HL-60/S4 treated with retinoic acid at 250 ng/mL for 4 days and 3 days (cell line): ENCODE measurements around the gene ACACB.

Source experiments
- in situ Hi-C: fragments of 300-500 bp; cut with MboI; formaldehyde crosslinking; loops from 2 replicates; pipeline ENCODE4 v1.7.0; 2022; ENCODE audit warnings: low sequenced_read_pairs

ACACB gene

GRCh38 chr12:109270494-109270893 is 154.1 kb downstream of the ACACB start:
- in situ Hi-C loops: no loop called here

- in situ Hi-C loops: no loop called here
These were observed 155.0 kb downstream of the ACACB start for GRCh38 chr12:109271418-109271817.

GRCh38 chr12:109273354-109273753 is 157.0 kb downstream of the ACACB start:
- in situ Hi-C loops: no loop called here

GRCh38 chr12:109274381-109274780 is 158.0 kb downstream of the ACACB start:
- in situ Hi-C loops: no loop called here

- in situ Hi-C loops: no loop called here
These were observed 158.8 kb downstream of the ACACB start for GRCh38 chr12:109275173-109275572.

- in situ Hi-C loops: no loop called here
These were observed 159.8 kb downstream of the ACACB start for GRCh38 chr12:109276160-109276559.

- in situ Hi-C loops: no loop called here
These were observed 161.0 kb downstream of the ACACB start for GRCh38 chr12:109277255-109277898.

GRCh38 chr12:109277899-109278762 is 161.7 kb downstream of the ACACB start:
- in situ Hi-C loops: no loop called here

GRCh38 chr12:109278912-109279311 is 162.5 kb downstream of the ACACB start:
- in situ Hi-C loops: no loop called here

- in situ Hi-C loops: no loop called here
These were observed 163.1 kb downstream of the ACACB start for GRCh38 chr12:109279525-109279924.

GRCh38 chr12:109281452-109281851 is 165.1 kb downstream of the ACACB start:
- in situ Hi-C loops: no loop called here

GRCh38 chr12:109284392-109284791 is 168.0 kb downstream of the ACACB start:
- in situ Hi-C loops: no loop called here

- in situ Hi-C loops: no loop called here
These were observed 169.9 kb downstream of the ACACB start for GRCh38 chr12:109286252-109286651.

- in situ Hi-C loops: no loop called here
These were observed 170.3 kb downstream of the ACACB start for GRCh38 chr12:109286652-109287051.

- in situ Hi-C loops: no loop called here
These were observed 170.8 kb downstream of the ACACB start for GRCh38 chr12:109287181-109287580.

GRCh38 chr12:109287811-109288469 is 171.6 kb downstream of the ACACB start:
- in situ Hi-C loops: no loop called here

- in situ Hi-C loops: no loop called here
These were observed 172.2 kb downstream of the ACACB start for GRCh38 chr12:109288571-109288970.

- in situ Hi-C loops: no loop called here
These were observed 172.6 kb downstream of the ACACB start for GRCh38 chr12:109289004-109289403.

GRCh38 chr12:109289551-109289950 is 173.2 kb downstream of the ACACB start:
- in situ Hi-C loops: no loop called here

- in situ Hi-C loops: no loop called here
These were observed 173.7 kb downstream of the ACACB start for GRCh38 chr12:109290061-109290460.

- in situ Hi-C loops: no loop called here
These were observed 174.7 kb downstream of the ACACB start for GRCh38 chr12:109291117-109291516.
